OCI-LY3 (cell line): Measurements from ENCODE around the gene RPS6KA2.

Experiments
- H2AFZ ChIP-seq: fragments of 200-600, 300-600 bp; shearing (Covaris generic); 2 replicates; pipeline ENCODE4 v1.6.0; 2014; ENCODE audit warnings: antibody characterized with exemption, low read depth, low read length
- H3K27ac ChIP-seq: fragments of 200-600, 300-600 bp; sonication (generic); 2 replicates; pipeline ENCODE4 v1.5.1; 2014; ENCODE audit warnings: mild to moderate bottlenecking, low read length, moderate library complexity, mixed read lengths
- H3K27me3 ChIP-seq: fragments of 200-600, 300-600 bp; sonication (generic); 2 replicates; pipeline ENCODE4 v1.6.1; 2014; ENCODE audit warnings: low read depth, low read length, mixed read lengths
- H3K36me3 ChIP-seq: fragments of 200-600, 300-600 bp; sonication (generic); replicated peaks from 2 replicates; pipeline ENCODE3; 2014; ENCODE audit warnings: low read depth, low read length, mixed read lengths
- H3K4me1 ChIP-seq: fragments of 300-600, 200-600 bp; sonication (generic); 2 replicates; pipeline ENCODE4 v1.6.1; 2014; ENCODE audit warnings: low read length, mixed read lengths
- H3K4me2 ChIP-seq: fragments of 200-600, 300-600 bp; sonication (generic); 2 replicates; pipeline ENCODE4 v1.6.1; 2014; ENCODE audit warnings: low read length, mixed read lengths
- H3K4me3 ChIP-seq: fragments of 300-600, 200-600 bp; sonication (generic); 2 replicates; pipeline ENCODE4 v1.5.1; 2014; ENCODE audit warnings: antibody characterized with exemption, mild to moderate bottlenecking, low read length, moderate library complexity
- H3K79me2 ChIP-seq: fragments of 300-600, 200-600 bp; shearing (Covaris generic); 2 replicates; pipeline ENCODE4 v1.6.1; 2014; ENCODE audit warnings: mild to moderate bottlenecking, low read length, mixed read lengths
- H3K9ac ChIP-seq: fragments of 300-600, 200-600 bp; shearing (Covaris generic); 2 replicates; pipeline ENCODE4 v1.6.0; 2014; ENCODE audit warnings: mild to moderate bottlenecking, low read length, moderate library complexity
- H3K9me3 ChIP-seq: fragments of 200-600, 300-600 bp; shearing (Covaris generic); 2 replicates; pipeline ENCODE4 v1.6.1; 2014; ENCODE audit warnings: low read length, mixed read lengths; ENCODE audit not compliant: insufficient read depth
- H4K20me1 ChIP-seq: fragments of 200-600, 300-600 bp; sonication (generic); 2 replicates; pipeline ENCODE4 v1.6.1; 2016; ENCODE audit warnings: low read length, mixed read lengths; ENCODE audit not compliant: insufficient read depth
- EZH2phosphoT487 ChIP-seq: fragments of 200-600 bp; shearing (Covaris generic); IDR thresholded peaks from 2 replicates; pipeline ENCODE4 v1.6.1; 2018; ENCODE audit warnings: antibody characterized with exemption, mixed run types, low read depth
- TF ChIP-seq, protein P1 (sequence below): fragments of 200-600, 300-600 bp; sonication (generic); IDR thresholded peaks from 2 replicates; pipeline ENCODE4 v1.5.1; 2014; ENCODE audit warnings: antibody characterized with exemption, low read length, low read depth

The RPS6KA2 gene

DNA sequence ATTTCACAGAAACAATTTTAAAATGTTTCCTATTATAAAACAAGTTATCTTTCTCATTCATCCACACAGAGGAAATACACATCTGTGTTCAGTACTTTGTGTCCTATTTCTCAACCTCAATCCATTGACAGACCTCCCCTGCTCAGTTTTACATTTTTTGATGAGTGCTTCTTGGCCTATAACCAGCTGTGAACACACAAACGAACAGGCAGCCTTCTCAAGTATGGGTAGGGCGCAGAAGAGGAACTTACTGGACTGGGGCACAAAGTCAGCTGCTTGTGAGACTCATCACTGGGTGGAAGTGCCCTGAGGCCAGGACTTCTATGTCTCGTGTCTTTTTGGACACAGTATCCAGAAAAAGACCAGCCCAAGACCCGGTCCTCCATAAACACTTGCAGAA is 2.8 kb downstream of the RPS6KA2 start:
- H3K9me3 ChIP-seq, result no peaks in the 10 kb centered on the region
- H2AFZ ChIP-seq, result no peak overlapping the region
- no peak overlapping the region for H3K4me2 ChIP-seq
- TF ChIP-seq EZH2phosphoT487, result no peak
- TF ChIP-seq, protein P1, sequence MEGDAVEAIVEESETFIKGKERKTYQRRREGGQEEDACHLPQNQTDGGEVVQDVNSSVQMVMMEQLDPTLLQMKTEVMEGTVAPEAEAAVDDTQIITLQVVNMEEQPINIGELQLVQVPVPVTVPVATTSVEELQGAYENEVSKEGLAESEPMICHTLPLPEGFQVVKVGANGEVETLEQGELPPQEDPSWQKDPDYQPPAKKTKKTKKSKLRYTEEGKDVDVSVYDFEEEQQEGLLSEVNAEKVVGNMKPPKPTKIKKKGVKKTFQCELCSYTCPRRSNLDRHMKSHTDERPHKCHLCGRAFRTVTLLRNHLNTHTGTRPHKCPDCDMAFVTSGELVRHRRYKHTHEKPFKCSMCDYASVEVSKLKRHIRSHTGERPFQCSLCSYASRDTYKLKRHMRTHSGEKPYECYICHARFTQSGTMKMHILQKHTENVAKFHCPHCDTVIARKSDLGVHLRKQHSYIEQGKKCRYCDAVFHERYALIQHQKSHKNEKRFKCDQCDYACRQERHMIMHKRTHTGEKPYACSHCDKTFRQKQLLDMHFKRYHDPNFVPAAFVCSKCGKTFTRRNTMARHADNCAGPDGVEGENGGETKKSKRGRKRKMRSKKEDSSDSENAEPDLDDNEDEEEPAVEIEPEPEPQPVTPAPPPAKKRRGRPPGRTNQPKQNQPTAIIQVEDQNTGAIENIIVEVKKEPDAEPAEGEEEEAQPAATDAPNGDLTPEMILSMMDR, result no peak
- H3K4me3 ChIP-seq, result no peak overlapping the region
- no peak overlapping the region for H3K9ac ChIP-seq
- no peaks in the 10 kb centered on the region for H4K20me1 ChIP-seq
- no peaks in the 10 kb centered on the region for H3K36me3 ChIP-seq
- H3K27ac ChIP-seq, result no peak overlapping the region
- H3K4me1 ChIP-seq, result peaks cover 19% of the 10 kb centered on the region; the same call in 1 of the 2 replicates
- no peaks in the 10 kb centered on the region for H3K79me2 ChIP-seq
- peaks cover 21% of the 10 kb centered on the region for H3K27me3 ChIP-seq

DNA sequence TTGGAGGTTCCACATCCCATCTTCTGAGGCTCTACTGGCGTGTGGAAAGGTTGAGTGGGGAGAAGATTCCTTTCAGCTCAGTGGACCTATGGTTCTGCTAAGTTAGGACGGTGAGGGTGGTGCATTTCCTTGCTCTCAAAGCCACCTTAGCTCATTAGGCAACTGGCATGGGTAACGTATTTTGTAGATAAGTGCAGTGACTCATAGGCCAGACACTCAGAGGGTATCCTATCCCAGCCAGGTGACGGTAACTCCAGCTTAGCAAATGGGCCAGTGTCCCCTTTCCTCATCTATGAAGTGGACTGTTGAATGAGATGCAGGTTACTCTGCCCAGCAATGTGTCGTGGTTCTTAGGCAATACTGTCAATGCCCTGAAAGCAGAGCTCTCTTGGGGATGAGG is 3.7 kb downstream of the RPS6KA2 start:
- H3K27me3 ChIP-seq, result peaks cover 11% of the 10 kb centered on the region
- no peaks in the 10 kb centered on the region for H3K9me3 ChIP-seq
- peaks cover 12% of the 10 kb centered on the region; the same call in 1 of the 2 replicates for H3K4me1 ChIP-seq
- no peak overlapping the region for H3K4me2 ChIP-seq
- no peaks in the 10 kb centered on the region for H3K79me2 ChIP-seq
- H4K20me1 ChIP-seq, result no peaks in the 10 kb centered on the region
- no peak overlapping the region for H3K27ac ChIP-seq
- H3K36me3 ChIP-seq, result no peaks in the 10 kb centered on the region
- TF ChIP-seq, protein P1, result no peak
- TF ChIP-seq EZH2phosphoT487, result no peak
- no peak overlapping the region for H3K9ac ChIP-seq
- no peak overlapping the region for H2AFZ ChIP-seq
- no peak overlapping the region for H3K4me3 ChIP-seq

DNA sequence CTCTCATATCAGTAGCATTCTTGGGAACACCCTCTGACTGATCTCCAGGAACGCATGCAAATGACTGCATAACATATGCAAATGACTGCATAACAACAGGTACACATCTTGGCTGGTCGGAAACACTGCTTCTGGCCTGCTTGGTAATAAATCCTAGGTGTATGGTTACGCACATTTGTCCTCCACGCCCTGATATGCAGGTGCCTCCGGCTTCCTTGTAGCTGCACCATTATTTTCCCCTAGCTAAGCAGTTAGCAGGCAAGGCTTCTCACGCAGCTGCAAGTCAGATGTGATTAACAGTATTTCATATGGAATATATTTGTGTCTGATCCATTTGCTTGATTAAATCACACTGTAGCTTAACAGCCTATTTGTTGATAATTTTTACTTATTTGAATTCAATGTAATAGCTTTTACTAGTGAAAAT is 5.9 kb downstream of the RPS6KA2 start:
- H3K4me3 ChIP-seq, result no peak overlapping the region
- H4K20me1 ChIP-seq, result no peaks in the 10 kb centered on the region
- peaks cover 7% of the 10 kb centered on the region for H3K27me3 ChIP-seq
- TF ChIP-seq EZH2phosphoT487, result no peak
- TF ChIP-seq, protein P1, result no peak
- H3K27ac ChIP-seq, result no peak overlapping the region
- H3K9ac ChIP-seq, result no peak overlapping the region
- no peak overlapping the region for H2AFZ ChIP-seq
- H3K4me2 ChIP-seq, result no peak overlapping the region
- H3K36me3 ChIP-seq, result no peaks in the 10 kb centered on the region
- no peaks in the 10 kb centered on the region for H3K9me3 ChIP-seq
- peaks cover 10% of the 10 kb centered on the region; the same call in 1 of the 2 replicates for H3K4me1 ChIP-seq
- no peaks in the 10 kb centered on the region for H3K79me2 ChIP-seq

DNA sequence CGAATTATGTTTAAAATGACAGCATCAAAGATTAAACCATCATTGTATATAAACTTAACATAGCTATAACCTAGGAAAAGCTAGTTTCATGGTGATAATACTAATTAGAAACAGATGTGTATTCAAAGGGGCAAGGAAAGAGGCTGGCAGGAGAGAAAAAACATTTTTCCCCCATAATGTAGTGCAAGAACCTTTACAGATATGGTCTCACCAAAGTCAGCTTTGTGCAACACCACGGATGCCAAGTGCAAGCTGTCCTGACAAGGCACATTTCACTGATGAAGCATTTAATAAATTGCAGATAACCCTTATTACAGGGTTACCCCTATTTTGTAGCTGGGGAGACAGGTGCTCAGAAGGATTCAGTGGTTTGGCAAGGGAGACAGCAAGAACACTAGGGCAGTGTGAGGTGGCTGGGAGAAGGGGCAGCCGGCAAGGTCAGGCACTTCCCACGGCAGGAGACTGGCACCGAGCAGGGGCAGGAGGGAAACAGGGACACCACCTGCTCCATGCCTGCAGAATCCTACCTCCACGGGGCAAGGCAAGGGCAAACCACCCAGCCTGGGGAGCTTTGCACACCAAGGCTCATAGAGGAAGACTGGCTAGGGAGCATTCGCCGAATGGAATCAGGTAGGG is 6.5 kb downstream of the RPS6KA2 start:
- no peak for TF ChIP-seq EZH2phosphoT487
- TF ChIP-seq, protein P1, result no peak
- Histone ChIP-seq H3K4me3 (no peak overlapping the region), H3K4me2 (no peak overlapping the region), H3K27ac (no peak overlapping the region), H3K79me2 (no peaks in the 10 kb centered on the region), H3K36me3 (no peaks in the 10 kb centered on the region), H3K9ac (no peak overlapping the region), H3K27me3 (peaks cover 2% of the 10 kb centered on the region), H4K20me1 (no peaks in the 10 kb centered on the region), H3K4me1 (peaks cover 5% of the 10 kb centered on the region; the same call in 1 of the 2 replicates), H3K9me3 (no peaks in the 10 kb centered on the region), H2AFZ (no peak overlapping the region)
